Right lung (tissue), 5 donors: Measurements from ENCODE around the gene RPN1. TPM values are rescaled to one million over a fixed set of nuclear protein-coding genes. Genes with fewer than 3 reads are reported as not detected.
"Not testable (repeated sequence)": the region's sequence is repeated elsewhere in the genome, so short reads cannot be mapped to it uniquely, and the experiment has no call there.

Experiments
- DNase-seq, 2 donors: peaks; one replicate each; pipeline ENCODE4 v3.0.0-alpha.2; 2013
- polyA plus RNA-seq, 5 donors: library from polyadenylated mRNA; unstranded; fragments of 120-200 nt; gene quantifications; one replicate each; pipeline versions ENCODE4 v1.2.1 to v1.2.3, GENCODE V29; 2013; ENCODE audit warnings: inconsistent platforms in 1 of 5, low replicate concordance in 1 of 5; ENCODE audit not compliant: insufficient read length in 5 of 5, insufficient read depth in 1 of 5

RPN1 gene
- polyA plus RNA-seq, 5 donors: 141 to 153 (median 152) TPM

DNA sequence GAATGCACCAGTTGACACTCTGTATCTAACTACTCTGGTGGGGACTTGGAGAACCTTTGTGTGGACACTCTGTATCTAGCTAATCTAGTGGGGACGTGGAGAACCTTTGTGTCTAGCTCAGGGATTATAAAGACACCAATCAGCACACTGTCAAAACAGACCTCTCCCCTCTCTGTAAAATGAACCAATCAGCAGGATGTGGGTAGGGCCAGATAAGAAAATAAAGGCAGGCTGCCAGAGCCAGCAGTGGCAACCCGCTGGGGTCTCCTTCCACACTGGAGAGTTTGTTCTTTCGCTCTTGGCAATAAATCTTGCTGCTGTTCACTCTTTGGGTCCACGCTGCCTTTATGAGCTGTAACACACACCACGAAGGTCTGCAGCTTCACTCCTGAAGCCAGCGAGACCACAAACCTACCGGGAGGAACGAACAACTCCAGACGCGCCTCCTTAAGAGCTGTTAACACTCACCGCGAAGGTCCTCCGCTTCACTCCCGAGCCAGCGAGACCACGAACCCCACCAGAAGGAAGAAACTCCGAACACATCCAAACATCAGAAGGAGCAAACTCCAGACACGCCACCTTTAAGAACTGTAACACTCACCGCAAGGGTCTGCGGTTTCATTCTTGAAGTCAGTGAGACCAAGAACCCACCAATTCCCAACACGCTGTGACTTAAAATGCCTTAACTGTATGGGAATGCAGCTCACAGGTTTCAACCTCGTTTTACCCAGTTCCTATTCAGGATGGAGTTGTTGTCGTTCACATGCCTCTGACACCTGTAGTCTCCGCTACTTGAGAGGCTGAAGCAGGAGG is 3.6 kb upstream of the RPN1 start:
- not testable (repeated sequence) for DNase-seq

- DNase-seq: not testable (repeated sequence)
Measured at GRCh38 chr3:128653383-128653992, 2.9 kb upstream of the RPN1 start.

DNA sequence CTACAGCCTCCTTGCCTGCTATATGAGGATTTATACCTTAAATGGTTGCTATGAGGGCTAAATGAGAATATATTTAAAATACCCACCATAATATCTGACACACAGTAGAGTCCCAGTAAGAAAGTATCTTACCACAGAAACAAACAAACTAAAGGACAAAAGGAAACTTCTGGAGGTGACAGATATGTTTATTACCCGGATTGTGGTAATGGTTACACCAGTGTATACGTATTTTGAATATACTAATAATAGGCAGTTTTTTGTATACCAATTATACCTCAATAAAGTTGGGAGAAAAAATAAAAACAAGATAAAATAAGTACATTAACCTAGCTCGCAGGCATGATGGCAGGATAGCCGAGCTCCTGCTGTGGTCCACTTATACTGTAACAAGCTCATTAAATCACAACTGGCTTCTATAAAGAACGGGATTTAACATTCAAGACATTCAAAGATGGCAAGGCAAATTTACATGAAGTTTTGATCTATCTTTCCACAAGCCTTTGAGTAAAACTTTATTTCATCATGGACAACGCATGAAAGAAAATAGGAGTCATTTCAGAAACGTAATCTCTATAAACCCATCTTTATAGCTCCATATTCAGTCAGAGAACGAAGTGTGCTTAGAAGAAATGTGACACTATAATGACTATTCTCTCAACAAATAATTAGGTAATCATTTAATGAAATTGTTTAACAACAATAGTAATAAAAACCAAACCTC is 1.5 kb downstream of the RPN1 start:
- no peak for DNase-seq

DNA sequence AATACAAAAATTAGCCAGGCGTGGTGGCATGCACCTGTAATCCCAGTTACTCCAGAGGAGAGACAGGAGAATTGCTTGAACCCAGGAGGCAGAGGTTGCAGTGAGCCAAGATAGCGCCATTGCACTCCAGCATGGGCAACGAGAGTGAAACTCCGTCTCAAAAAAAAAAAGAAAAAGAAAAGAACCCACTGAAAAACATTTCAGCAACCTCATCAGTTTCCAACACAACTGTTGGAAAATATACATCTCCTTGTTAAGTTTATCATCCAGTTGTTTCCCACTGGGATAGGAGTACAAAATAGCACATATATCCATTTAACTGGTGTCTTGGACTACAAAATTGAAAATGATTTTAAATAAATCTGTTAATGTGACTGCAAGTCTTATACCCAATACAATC is 2.2 kb downstream of the RPN1 start:
- no peak for DNase-seq

GRCh38 chr3:128647307-128647706 is 3.3 kb downstream of the RPN1 start:
- DNase-seq: no peak

- no peak for DNase-seq
Measured at GRCh38 chr3:128634075-128634611, 16.5 kb downstream of the RPN1 start.

GRCh38 chr3:128632301-128632700 is 18.3 kb downstream of the RPN1 start:
- no peak for DNase-seq

DNA sequence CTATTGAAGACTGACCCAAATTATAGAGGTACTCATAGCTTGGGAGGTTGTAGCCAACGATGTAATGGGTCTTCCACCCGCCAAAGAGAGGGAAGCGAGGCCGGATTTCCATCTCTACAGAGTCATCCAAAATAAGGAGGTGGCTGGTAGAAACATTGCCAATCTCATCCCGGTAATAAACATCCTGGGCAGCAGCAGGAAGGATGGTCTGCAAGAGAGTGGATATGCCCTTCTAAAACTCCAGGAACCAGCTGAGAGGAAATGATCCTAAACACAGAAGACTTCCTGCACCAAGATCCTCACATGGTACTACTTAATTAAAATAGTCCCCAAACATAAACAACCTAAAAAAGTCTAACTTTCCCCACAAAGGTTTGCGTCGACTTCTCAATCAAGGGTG is 20.7 kb downstream of the RPN1 start:
- DNase-seq: no peak

GRCh38 chr3:128625409-128625945 is 25.1 kb downstream of the RPN1 start:
- DNase-seq: no peak

DNA sequence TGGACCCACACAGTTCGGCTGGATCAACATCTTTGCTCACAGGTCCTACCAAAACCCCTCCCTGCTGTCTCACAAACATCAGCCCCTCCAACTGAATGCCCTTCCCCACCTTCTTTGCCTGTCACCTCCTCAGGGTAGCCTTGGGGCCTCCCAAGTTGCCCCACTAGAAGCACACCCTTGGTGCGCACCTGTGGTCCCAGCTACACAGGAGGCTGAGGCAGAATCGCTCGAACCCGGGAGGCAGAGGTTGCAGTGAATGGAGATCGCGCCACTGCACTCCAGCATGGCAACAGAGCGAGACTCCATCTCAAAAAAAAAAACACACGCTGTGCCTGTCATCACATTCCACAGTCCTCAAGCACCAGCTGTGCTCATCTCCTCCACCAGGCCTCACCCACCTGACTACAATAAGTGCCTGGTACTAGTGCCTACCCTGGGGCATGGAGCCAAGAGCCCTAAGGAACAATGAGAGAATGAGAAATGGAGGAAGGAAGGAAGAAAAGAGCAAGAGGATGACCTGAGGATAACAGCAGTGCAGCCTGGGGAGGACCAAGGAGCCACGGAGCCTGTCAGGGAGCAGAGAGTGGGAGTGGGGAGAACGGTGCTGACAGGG is 26.0 kb downstream of the RPN1 start:
- DNase-seq: no peak

DNA sequence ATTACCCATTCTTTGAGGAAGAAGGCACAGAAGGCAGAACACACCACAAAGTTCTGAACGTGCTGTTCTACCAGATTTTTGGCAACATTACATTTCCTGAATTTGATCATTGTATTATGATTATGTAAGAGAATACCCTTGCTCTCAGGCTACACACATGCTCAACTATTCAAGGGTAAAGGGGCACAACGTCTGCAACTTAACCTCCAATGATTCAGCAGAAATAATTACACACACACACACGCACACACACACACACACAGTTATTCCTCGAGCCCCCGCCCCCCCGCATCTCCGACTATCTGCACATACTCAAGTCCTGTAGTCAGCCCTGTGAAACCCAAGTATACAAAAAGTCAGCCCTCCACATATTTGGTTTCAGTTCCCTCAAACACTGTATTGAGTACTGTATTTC is 26.8 kb downstream of the RPN1 start:
- DNase-seq: no peak

- DNase-seq: no peak
Measured at GRCh38 chr3:128621931-128622330, 28.7 kb downstream of the RPN1 start.

GRCh38 chr3:128621234-128621633 is 29.4 kb downstream of the RPN1 start:
- DNase-seq: no peak

DNA sequence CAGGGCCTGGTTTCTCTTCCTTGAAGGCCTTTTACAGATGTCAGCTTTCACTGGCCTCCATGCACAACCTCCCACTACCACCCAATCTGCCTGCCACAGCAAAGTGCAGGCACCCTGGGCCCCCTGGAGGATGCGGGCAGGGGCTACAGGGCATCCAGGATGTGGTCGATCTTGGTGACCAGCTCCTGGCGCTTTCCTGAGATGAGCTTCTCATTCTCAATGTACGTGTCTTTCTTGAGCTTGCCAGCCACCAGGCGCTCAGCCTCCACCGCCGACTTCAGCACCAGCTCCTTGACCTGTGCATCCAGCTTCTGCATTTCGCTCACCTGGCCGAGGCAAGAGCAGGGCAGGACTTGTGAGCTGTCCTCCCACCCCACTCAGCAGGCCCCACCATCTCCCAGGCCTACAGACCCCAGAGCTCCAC is 30.3 kb downstream of the RPN1 start:
- DNase-seq: no peak

DNA sequence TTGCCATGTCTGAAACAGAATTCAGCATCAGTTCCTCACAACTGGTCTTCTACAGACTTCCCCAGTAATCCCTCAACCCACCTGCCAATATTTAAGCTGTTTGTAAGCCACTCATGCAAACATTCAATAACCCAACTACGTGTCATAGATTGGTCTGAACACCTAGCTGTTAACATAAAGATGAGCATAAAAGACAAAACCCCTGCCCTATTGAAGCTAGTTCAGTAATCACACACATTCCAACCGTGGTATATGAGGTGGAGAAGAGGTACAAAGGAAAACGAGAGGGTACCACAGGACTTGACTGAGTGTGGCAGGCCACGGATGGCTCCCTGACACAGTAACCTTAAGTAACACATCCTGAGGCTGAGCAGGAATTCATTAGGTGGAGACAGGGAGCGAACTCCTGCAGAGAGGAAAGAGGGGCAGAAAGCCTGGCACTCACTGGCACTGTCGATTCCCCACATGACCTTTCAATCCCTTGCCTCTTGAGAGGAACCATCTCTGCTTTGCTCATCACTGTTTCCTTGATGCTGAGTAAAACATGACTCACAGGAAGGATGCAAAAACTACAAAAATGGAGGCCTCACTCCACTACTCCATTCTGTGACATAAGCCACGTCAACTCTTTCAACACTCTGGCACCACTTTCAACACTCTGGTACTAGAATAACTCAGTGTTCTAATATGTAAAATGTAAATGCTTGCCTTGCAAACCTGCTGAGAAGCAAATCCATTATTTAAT is 31.3 kb downstream of the RPN1 start:
- DNase-seq: no peak

- no peak for DNase-seq
Measured at GRCh38 chr3:128618398-128618726, 32.3 kb downstream of the RPN1 start.

- peak; percentile 97 to 98 for DNase-seq
Measured at GRCh38 chr3:128617557-128618397, 32.8 kb downstream of the RPN1 start.

- DNase-seq: no peak
Measured at GRCh38 chr3:128617270-128617556, 33.4 kb downstream of the RPN1 start.

DNA sequence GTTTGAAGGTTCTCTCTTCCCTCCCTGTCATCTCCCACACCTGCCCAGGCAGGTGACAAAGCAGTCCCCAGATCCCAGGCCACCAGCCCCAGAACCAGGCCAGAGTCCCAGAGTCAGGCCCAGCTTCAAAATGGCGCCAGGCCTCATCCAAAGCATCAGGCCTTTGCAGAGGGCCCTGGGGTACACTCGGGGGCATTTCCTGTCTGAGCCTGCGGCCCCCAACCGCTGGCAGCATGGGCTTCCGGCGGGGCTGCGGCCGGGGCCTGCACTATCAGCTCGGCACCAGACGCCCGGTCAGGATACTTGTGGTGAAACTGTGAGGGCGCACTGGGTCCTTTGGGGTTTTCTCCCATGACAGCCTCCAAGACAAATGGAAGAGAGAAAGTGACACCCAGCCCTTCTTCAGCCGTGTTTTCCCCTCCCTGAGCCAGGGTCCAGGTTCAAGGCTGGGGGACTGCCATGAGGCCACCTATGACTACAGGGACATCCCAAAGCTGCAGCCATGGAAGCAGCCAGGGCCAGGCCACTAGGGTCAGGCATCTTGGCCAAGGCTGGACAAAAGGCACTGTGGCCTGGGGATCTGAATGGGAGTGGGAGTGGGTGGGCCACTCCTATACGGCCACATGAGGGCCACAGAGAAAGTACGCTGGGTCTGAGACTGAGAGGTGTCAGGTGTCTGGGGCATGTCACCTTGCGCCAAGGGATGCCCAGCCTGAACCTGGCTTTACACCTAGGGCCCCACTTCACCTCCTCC is 33.9 kb downstream of the RPN1 start:
- DNase-seq: no peak

- no peak for DNase-seq
Measured at GRCh38 chr3:128614076-128614475, 36.5 kb downstream of the RPN1 start.
